ENCODE data around the gene UBE2D4.
"Not testable (repeated sequence)": the region's sequence is repeated elsewhere in the genome, so short reads cannot be mapped to it uniquely, and the experiment has no call there.

The UBE2D4 gene

GRCh38 chr7:43925984-43926797, at the start of gene UBE2D4:
TSS of gene UBE2D4 (plus strand) at chr7:43926436. CDS start at chr7:43926533, 97 bp downstream.
- DNase-seq (ENCODE audit: low spot score): peak; percentile 95

- no peak for DNase-seq (ENCODE audit: low spot score)
These were observed 49.1 kb upstream of the UBE2D4 start for GRCh38 chr7:43876976-43877745.

- DNase-seq (ENCODE audit: low spot score): no peak
These were observed 48.0 kb upstream of the UBE2D4 start for GRCh38 chr7:43877968-43878864.

- no peak for DNase-seq (ENCODE audit: low spot score)
These were observed 47.4 kb upstream of the UBE2D4 start for GRCh38 chr7:43878867-43879266.

GRCh38 chr7:43879477-43879876, 46.8 kb upstream of the UBE2D4 start:
- DNase-seq (ENCODE audit: low spot score): no peak

GRCh38 chr7:43880596-43880995, 45.6 kb upstream of the UBE2D4 start:
- DNase-seq (ENCODE audit: low spot score): no peak

GRCh38 chr7:43884209-43884608, 42.0 kb upstream of the UBE2D4 start:
- no peak for DNase-seq (ENCODE audit: low spot score)

- no peak for DNase-seq (ENCODE audit: low spot score)
These were observed 41.6 kb upstream of the UBE2D4 start for GRCh38 chr7:43884617-43885016.

GRCh38 chr7:43888993-43889945, 37.0 kb upstream of the UBE2D4 start:
- DNase-seq (ENCODE audit: low spot score): no peak

GRCh38 chr7:43890468-43890867, 35.8 kb upstream of the UBE2D4 start:
- DNase-seq (ENCODE audit: low spot score): no peak

GRCh38 chr7:43891069-43891955, 34.9 kb upstream of the UBE2D4 start:
- no peak for DNase-seq (ENCODE audit: low spot score)

- DNase-seq (ENCODE audit: low spot score): no peak
These were observed 30.3 kb upstream of the UBE2D4 start for GRCh38 chr7:43895847-43896415.

GRCh38 chr7:43898571-43898970, 27.7 kb upstream of the UBE2D4 start:
- DNase-seq (ENCODE audit: low spot score): not testable (repeated sequence)

- no peak for DNase-seq (ENCODE audit: low spot score)
These were observed 23.6 kb upstream of the UBE2D4 start for GRCh38 chr7:43902542-43903054.

GRCh38 chr7:43904533-43905208, 21.6 kb upstream of the UBE2D4 start:
- no peak for DNase-seq (ENCODE audit: low spot score)

- peak; percentile 91 for DNase-seq (ENCODE audit: low spot score)
These were observed 20.9 kb upstream of the UBE2D4 start for GRCh38 chr7:43905209-43905946.

- DNase-seq (ENCODE audit: low spot score): peak; percentile 33
These were observed 20.3 kb upstream of the UBE2D4 start for GRCh38 chr7:43905956-43906330.

GRCh38 chr7:43906331-43907010, 19.8 kb upstream of the UBE2D4 start, which contains the start of gene URGCP:
TSS of gene URGCP (minus strand) at chr7:43906596. CDS start at chr7:43906575, 21 bp downstream.
- DNase-seq (ENCODE audit: low spot score): peak; percentile 52

All from LoVo (cell line).